ENCODE data around the gene UCHL5.

DNA sequence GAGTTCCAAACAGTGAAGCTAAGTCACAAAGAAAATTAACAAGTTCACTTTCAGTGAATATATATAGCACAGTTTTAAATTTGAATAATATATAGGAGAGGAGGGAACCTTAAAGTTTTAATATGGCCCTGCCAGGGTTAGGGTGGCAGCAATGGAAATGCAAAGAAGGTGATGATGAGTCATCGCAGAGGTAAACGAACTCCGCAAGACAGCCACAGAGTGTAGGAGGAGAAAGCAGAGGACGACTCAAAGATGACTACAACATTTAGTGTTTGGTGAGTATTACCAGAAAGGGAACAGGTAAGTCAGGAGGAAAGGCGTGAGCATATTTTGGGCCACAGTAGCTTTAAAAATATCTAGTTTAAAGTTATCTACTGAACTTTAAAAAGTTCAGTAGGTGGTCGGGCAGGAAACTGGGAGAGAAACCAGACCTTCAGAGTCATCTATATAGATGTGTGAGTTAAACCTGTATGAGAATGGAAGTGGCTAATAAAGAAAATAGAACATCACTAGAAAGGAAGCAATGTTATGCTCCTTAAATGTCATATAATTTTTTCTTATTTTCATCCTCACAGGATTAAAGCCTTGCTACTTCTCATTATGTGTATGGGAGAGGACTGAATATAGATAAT is 75.7 kb downstream of the UCHL5 start:
- TF ChIP-seq POLR2AphosphoS5 (IDR thresholded peaks at IDR 0.05; ENCODE audit: insufficient read depth, low read depth, low read length) = no peak
- TF ChIP-seq, protein P1, sequence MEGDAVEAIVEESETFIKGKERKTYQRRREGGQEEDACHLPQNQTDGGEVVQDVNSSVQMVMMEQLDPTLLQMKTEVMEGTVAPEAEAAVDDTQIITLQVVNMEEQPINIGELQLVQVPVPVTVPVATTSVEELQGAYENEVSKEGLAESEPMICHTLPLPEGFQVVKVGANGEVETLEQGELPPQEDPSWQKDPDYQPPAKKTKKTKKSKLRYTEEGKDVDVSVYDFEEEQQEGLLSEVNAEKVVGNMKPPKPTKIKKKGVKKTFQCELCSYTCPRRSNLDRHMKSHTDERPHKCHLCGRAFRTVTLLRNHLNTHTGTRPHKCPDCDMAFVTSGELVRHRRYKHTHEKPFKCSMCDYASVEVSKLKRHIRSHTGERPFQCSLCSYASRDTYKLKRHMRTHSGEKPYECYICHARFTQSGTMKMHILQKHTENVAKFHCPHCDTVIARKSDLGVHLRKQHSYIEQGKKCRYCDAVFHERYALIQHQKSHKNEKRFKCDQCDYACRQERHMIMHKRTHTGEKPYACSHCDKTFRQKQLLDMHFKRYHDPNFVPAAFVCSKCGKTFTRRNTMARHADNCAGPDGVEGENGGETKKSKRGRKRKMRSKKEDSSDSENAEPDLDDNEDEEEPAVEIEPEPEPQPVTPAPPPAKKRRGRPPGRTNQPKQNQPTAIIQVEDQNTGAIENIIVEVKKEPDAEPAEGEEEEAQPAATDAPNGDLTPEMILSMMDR (IDR thresholded peaks at IDR 0.05; ENCODE audit: extremely low read depth in 1 of 2, insufficient read depth in 1 of 2, low read depth in 1 of 2, low read length in 2 of 2) = no peak

Data from endothelial cell of umbilical vein (primary cell).